Neuronal stem cell (in vitro differentiated cells): ENCODE results near the gene ISYNA1. TPM values are rescaled to one million over a fixed set of nuclear protein-coding genes. Genes with fewer than 3 reads are reported as not detected.

Experiments
- DNase-seq: peaks from one replicate; pipeline ENCODE4 v3.0.0-alpha.2; 2013; ENCODE audit warnings: low spot score
- H2AFZ ChIP-seq: one replicate; pipeline ENCODE4 v1.6.1; 2013; ENCODE audit warnings: mild to moderate bottlenecking, low read length, inconsistent platforms
- H2AK5ac ChIP-seq: 2 replicates; pipeline ENCODE4 v1.6.1; 2013; ENCODE audit warnings: low read depth, mild to moderate bottlenecking, inconsistent platforms, low read length, moderate library complexity, mixed read lengths
- H2BK120ac ChIP-seq: 2 replicates; pipeline ENCODE4 v1.6.1; 2013; ENCODE audit warnings: low read depth, mild to moderate bottlenecking, inconsistent platforms, low read length, moderate library complexity, mixed read lengths
- H2BK12ac ChIP-seq: one replicate; pipeline ENCODE4 v1.6.1; 2013; ENCODE audit warnings: low read length, inconsistent platforms
- H2BK15ac ChIP-seq: 2 replicates; pipeline ENCODE4 v1.6.1; 2013; ENCODE audit warnings: mild to moderate bottlenecking, low read length, inconsistent platforms, mixed read lengths
- H2BK5ac ChIP-seq: one replicate; pipeline ENCODE4 v1.6.1; 2013; ENCODE audit warnings: inconsistent platforms, mild to moderate bottlenecking, low read length, moderate library complexity
- H3K14ac ChIP-seq: one replicate; pipeline ENCODE4 v1.6.1; 2013; ENCODE audit warnings: low read length, inconsistent platforms
- H3K18ac ChIP-seq: 2 replicates; pipeline ENCODE4 v1.6.1; 2013; ENCODE audit warnings: low read length, inconsistent platforms
- H3K23ac ChIP-seq: 2 replicates; pipeline ENCODE4 v1.6.1; 2013; ENCODE audit warnings: low read depth, mild to moderate bottlenecking, mixed read lengths, low read length, inconsistent platforms; ENCODE audit not compliant: poor library complexity
- H3K27ac ChIP-seq: replicated peaks from 3 replicates; pipeline ENCODE4 v1.5.1; 2013; ENCODE audit warnings: low read length, inconsistent platforms
- H3K27me3 ChIP-seq, 3 experiments: 2 replicates each; pipeline ENCODE4 v1.6.1; 2013; ENCODE audit warnings: low read length in 3 of 3, mild to moderate bottlenecking in 2 of 3, inconsistent platforms in 1 of 3, low read depth in 1 of 3, mixed read lengths in 1 of 3, moderate library complexity in 1 of 3; ENCODE audit not compliant: control insufficient read depth in 3 of 3, insufficient read depth in 3 of 3
- H3K36me3 ChIP-seq, 2 donors: replicated peaks in 1 of 2; 2 replicates each; pipeline ENCODE4 v1.6.1; 2013; ENCODE audit warnings: low read length in 2 of 2; ENCODE audit not compliant: control insufficient read depth in 2 of 2, insufficient read depth in 2 of 2
- H3K4ac ChIP-seq: 2 replicates; pipeline ENCODE4 v1.6.1; 2013; ENCODE audit warnings: inconsistent platforms, mild to moderate bottlenecking, low read length, moderate library complexity
- H3K4me1 ChIP-seq, 2 donors: 1 replicate in 1 of 2; 2 replicates in 1 of 2; pipeline ENCODE4 v1.6.1; 2013; ENCODE audit warnings: low read length in 2 of 2, low read depth in 1 of 2; ENCODE audit not compliant: control insufficient read depth in 2 of 2, insufficient read depth in 1 of 2
- H3K4me2 ChIP-seq: one replicate; pipeline ENCODE4 v1.6.1; 2013; ENCODE audit warnings: mild to moderate bottlenecking, low read length, inconsistent platforms; ENCODE audit not compliant: insufficient read depth, poor library complexity, severe bottlenecking
- H3K4me3 ChIP-seq, 2 donors: 2 replicates each; pipeline ENCODE4 v1.5.1; 2013; ENCODE audit warnings: low read length in 2 of 2, mild to moderate bottlenecking in 2 of 2, inconsistent platforms in 1 of 2, moderate library complexity in 1 of 2
- H3K79me1 ChIP-seq: one replicate; pipeline ENCODE4 v1.6.1; 2013; ENCODE audit warnings: low read depth, mild to moderate bottlenecking, inconsistent platforms, low read length, moderate library complexity
- H3K9ac ChIP-seq: one replicate; pipeline ENCODE4 v1.6.1; 2013; ENCODE audit warnings: mild to moderate bottlenecking, low read depth, low read length, inconsistent platforms; ENCODE audit not compliant: poor library complexity
- H3K9me3 ChIP-seq, 2 donors: replicated peaks in 1 of 2; 2 replicates each; pipeline versions ENCODE3 to v1.6.1; 2013; ENCODE audit warnings: low read length in 2 of 2, mild to moderate bottlenecking in 2 of 2, inconsistent platforms in 1 of 2, low read depth in 1 of 2, mixed read lengths in 1 of 2, moderate library complexity in 1 of 2; ENCODE audit not compliant: control insufficient read depth in 2 of 2, insufficient read depth in 1 of 2
- H4K8ac ChIP-seq: one replicate; pipeline ENCODE4 v1.6.1; 2013; ENCODE audit warnings: low read depth, mild to moderate bottlenecking, inconsistent platforms, low read length, moderate library complexity
- H4K91ac ChIP-seq: one replicate; pipeline ENCODE4 v1.6.1; 2013; ENCODE audit warnings: low read length, low read depth, mild to moderate bottlenecking, inconsistent platforms; ENCODE audit not compliant: poor library complexity
- WGBS, 2 donors: extraction: QIAGEN DNeasy Blood & Tissue Kit; methylation state at CpG; one replicate each; pipeline ENCODE4 v1.1.7; 2013; ENCODE audit warnings: missing lambda C conversion rate in 2 of 2, mixed read lengths in 1 of 2; ENCODE audit not compliant: insufficient read length in 2 of 2, insufficient replicate concordance in 1 of 2; ENCODE audit errors: extremely low coverage in 2 of 2; 5-methylcytosine and 5-hydroxymethylcytosine counted together
- small RNA-seq: library from polyadenylated mRNA; stranded (forward); fragments of <200 nt; extraction: miRNeasy Mini kit (QIAGEN cat#:217004); gene quantifications from one replicate; pipeline ENCODE3, GENCODE V24; 2013; ENCODE audit not compliant: insufficient read depth

ISYNA1 gene

DNA sequence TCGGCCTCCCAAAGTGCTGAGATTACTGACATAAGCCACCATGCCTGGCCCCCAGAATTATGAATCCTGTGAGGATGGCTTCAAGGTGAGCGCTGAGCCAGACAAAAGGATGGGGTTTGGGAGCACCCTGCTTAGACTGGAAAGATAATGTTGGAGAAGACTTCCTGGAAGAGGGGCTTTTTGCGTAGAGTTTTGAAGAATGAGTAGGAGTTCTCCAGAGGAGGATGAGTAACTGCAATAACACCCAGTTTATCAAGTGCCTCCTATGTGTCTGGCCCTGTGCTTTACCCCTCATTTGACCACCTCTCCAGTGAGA, 52.6 kb downstream of the ISYNA1 start:
- no peak overlapping the region for H2BK5ac ChIP-seq
- no peak overlapping the region for H4K8ac ChIP-seq
- H2BK12ac ChIP-seq: no peak overlapping the region
- H3K4ac ChIP-seq: no peak overlapping the region
- peak overlapping the region; percentile 20 for H2AFZ ChIP-seq
- no peak overlapping the region for H3K18ac ChIP-seq
- H3K27ac ChIP-seq: no peak overlapping the region
- H3K36me3 ChIP-seq: peaks cover 0 to 6% of the 10 kb centered on the region in 2 donors
- no peak for DNase-seq
- no peak overlapping the region for H3K14ac ChIP-seq
- H2BK15ac ChIP-seq: no peak overlapping the region
- no peak overlapping the region for H3K4me2 ChIP-seq
- no peak overlapping the region for H2AK5ac ChIP-seq
- H2BK120ac ChIP-seq: no peak overlapping the region
- no peak overlapping the region for H4K91ac ChIP-seq
- H3K4me1 ChIP-seq: peaks cover 12 to 13% of the 10 kb centered on the region in 2 donors
- H3K9ac ChIP-seq: no peak overlapping the region
- H3K23ac ChIP-seq: no peak overlapping the region
- H3K27me3 ChIP-seq: peaks cover 0 to 36% (median 0%) of the 10 kb centered on the region in 3 experiments
- peaks cover 0 to 4% of the 10 kb centered on the region in 2 donors for H3K9me3 ChIP-seq
- peaks cover 2% of the 10 kb centered on the region for H3K79me1 ChIP-seq
- H3K4me3 ChIP-seq: no peak overlapping the region
- no CpG with 5 or more reads among the region's 3 CpGs for WGBS, 2 donors

DNA sequence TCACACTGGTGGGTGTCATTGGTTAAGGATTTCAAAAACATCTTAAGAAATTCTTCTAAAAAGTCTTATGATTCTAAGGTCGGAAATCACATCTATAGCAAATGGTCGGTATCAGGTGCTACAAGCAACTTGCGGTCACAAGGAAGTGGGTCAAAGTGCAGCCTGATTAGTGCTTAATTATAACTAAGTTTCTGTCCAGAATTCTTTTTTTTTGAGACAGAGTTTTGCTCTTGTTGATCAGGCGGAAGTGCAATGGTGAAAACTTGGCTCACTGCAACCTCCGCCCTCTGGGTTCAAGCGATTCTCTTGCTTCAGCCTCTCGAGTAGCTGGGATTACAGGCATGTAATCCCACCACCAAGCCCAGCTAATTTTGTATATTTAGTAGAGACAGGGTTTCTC, 53.2 kb downstream of the ISYNA1 start:
- no peak overlapping the region for H2BK12ac ChIP-seq
- H3K9me3 ChIP-seq: peaks cover 0 to 2% of the 10 kb centered on the region in 2 donors
- H2BK120ac ChIP-seq: no peak overlapping the region
- no peak overlapping the region for H3K9ac ChIP-seq
- no peak overlapping the region for H3K18ac ChIP-seq
- peaks cover 0 to 6% of the 10 kb centered on the region in 2 donors for H3K36me3 ChIP-seq
- H3K27ac ChIP-seq: no peak overlapping the region
- H3K23ac ChIP-seq: no peak overlapping the region
- H4K91ac ChIP-seq: no peak overlapping the region
- H2AK5ac ChIP-seq: no peak overlapping the region
- peaks cover 12 to 13% of the 10 kb centered on the region in 2 donors for H3K4me1 ChIP-seq
- no peak for DNase-seq
- H2BK15ac ChIP-seq: no peak overlapping the region
- no peak overlapping the region for H3K4me3 ChIP-seq
- H2BK5ac ChIP-seq: no peak overlapping the region
- no peak overlapping the region for H3K14ac ChIP-seq
- H3K4me2 ChIP-seq: no peak overlapping the region
- peaks cover 2% of the 10 kb centered on the region for H3K79me1 ChIP-seq
- H3K4ac ChIP-seq: no peak overlapping the region
- H4K8ac ChIP-seq: no peak overlapping the region
- peaks cover 0 to 30% (median 0%) of the 10 kb centered on the region in 3 experiments for H3K27me3 ChIP-seq
- no peak overlapping the region for H2AFZ ChIP-seq
- no CpG with 5 or more reads among the region's 7 CpGs for WGBS, 2 donors

Small RNAs within 50 kb of the gene (small RNA-seq; reads per million reads assigned to genes)
- gene MIR3189: not detected
